GM12801 (cell line): ENCODE data around the gene LRRC4C.

ENCODE experiments used
- TF ChIP-seq, protein P1 (sequence below): IDR thresholded peaks from one replicate; pipeline ENCODE4 v1.5.1; 2011; ENCODE audit warnings: control low read depth; ENCODE audit not compliant: insufficient read length; ENCODE audit errors: extremely low read depth

The LRRC4C gene

DNA sequence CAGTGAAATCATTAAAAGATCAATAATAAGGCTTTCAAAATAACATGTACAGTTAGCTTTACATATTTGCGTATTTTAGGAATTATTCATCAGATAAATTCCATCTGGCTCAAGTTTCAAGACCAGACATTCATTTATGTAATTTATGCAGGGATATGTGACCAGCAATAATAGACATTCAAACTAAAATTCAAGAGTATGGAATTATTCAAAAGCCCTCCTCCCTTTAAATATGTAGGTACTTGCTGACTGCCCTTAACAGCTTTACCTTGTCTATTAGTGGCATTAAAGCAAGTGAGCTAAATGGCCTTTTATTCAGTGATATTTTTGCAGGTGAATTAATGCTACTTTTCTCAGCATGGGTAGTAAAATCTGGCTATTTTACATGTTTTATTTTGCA, 126.1 kb downstream of the LRRC4C start:
- TF ChIP-seq, protein P1, sequence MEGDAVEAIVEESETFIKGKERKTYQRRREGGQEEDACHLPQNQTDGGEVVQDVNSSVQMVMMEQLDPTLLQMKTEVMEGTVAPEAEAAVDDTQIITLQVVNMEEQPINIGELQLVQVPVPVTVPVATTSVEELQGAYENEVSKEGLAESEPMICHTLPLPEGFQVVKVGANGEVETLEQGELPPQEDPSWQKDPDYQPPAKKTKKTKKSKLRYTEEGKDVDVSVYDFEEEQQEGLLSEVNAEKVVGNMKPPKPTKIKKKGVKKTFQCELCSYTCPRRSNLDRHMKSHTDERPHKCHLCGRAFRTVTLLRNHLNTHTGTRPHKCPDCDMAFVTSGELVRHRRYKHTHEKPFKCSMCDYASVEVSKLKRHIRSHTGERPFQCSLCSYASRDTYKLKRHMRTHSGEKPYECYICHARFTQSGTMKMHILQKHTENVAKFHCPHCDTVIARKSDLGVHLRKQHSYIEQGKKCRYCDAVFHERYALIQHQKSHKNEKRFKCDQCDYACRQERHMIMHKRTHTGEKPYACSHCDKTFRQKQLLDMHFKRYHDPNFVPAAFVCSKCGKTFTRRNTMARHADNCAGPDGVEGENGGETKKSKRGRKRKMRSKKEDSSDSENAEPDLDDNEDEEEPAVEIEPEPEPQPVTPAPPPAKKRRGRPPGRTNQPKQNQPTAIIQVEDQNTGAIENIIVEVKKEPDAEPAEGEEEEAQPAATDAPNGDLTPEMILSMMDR, result no peak

DNA sequence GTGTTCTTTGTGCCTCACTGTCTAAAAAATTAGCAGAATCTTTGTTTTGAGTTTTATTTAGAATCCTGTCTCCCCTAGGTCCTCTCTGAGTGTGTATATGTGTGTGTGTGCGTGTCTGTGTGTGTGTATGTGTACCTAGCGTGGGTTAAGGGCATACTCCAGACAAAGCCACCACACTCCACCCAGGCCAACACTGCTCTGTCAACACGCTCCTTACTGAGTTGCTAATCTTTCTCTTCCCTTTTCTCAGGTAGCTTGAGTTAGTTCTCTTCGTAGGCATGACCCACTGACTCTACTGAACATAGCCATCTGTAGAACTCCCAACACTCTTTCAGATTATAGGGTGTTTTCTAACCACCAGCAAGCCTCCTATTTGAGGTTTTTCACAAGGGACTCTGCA, 131.1 kb downstream of the LRRC4C start:
- TF ChIP-seq, protein P1, result no peak

DNA sequence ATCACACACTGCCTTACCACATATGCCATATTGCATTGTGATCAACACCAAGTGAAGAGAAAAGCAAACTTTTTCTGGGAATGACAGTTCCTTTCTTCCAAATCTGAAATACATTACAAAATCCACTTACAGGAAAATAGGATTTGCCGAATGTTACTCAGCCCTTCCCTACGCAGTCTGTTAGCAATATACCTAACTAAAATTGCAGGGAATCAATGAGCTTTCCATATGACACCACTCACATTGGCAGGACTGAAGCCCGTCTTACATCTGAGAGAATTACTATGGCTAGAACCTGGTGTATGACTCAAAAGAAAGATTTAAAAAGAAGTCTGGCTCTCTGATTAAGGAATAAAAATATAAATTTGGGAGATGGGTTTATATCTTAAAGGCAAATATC, 136.0 kb downstream of the LRRC4C start:
- TF ChIP-seq, protein P1, result no peak

DNA sequence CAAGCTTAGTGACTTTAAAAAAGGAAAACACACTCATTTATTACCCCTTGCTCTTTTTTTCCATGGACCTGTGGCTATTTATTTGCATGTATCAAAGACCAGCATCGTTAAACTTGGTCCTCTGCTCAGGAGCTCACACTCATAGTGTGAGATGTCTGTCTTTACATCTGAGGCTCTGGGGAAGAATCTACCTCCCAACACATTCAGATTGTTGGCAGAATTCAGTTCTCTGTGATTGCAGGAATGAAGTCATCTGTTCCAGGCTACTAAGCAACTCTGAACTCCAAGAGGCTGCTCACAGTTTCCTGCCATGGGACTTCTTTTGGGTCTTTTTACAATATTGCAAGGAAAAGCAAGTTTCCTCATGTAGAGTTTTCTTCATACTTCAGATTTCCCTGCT, 138.8 kb downstream of the LRRC4C start:
- TF ChIP-seq, protein P1, result no peak

DNA sequence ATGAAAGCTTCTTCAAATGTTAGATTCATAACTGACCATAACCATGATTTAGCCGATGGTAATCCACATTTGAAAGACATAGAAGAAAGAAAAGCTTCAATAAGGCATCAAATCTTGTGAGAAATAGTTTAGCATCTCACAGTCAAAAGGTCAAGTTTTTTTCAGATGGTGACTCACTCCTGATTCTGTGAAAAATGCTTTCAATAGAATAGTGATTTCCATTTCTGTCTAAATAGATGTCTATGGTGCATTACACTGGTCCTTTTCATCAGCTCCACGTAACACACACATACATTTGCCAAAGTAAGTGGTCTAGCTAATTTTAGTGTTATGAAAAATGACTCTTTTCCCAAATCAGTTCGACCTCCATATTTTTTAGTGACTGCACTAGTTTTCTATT, 139.2 kb downstream of the LRRC4C start:
- TF ChIP-seq, protein P1, result no peak

DNA sequence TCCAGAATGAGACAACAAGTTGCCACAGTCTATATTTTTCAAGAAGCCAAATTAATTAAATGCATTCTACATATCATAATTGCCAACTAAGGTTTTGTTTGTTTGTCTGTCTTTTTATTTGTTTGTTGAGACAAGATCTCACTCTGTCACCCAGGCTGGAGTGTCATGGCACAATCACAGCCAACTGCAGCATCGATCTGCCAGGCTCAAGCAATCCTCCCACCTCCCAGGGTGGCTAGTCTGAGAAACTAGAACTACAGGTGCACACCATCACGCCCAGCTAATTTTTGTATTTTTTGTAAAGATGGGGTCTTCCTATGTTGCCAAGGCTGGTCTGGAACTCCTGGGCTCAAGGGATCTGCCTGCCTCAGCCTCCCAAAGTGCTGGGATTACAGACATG, 140.0 kb downstream of the LRRC4C start:
- TF ChIP-seq, protein P1, result no peak

DNA sequence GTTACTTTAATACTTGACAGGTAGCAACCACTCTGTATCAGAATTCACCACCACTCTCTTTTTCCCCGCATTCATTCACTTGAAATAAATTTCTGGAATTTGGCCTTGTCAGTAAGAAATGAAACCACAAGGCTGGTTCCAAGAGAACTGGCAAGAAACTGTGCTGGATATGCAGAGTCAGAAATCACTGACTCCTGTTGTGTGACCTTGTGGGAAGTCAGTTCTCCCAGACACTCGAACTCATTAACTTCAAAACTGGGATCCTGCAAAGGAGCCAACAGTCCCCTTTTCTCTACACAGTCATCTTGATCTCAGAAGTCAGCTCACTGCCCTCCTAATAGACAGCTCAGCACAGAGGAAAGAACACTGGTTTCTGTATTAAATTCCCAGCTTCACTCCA, 142.7 kb downstream of the LRRC4C start:
- TF ChIP-seq, protein P1, result no peak

DNA sequence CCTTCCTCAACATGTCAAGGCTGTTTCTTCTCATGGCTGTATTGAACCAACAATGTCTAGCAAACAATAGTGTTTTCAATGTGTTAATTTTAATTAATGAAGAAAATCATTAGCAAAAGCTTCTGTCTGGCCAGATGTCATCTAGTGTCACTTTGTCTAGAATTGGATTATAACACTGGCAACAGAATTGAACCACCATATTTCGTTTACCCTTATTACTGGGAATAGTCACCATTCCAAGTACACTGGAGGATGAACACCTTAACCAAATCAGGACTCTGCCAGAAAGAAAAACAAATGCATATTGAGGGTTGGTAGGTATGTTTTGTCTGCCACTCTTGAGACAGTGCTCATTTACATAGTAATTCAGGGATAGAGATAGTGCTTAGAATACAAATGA, 146.2 kb downstream of the LRRC4C start:
- TF ChIP-seq, protein P1, result no peak
